ENCODE results near the gene EXOSC10. TPM values are rescaled to one million over a fixed set of nuclear protein-coding genes. Genes with fewer than 3 reads are reported as not detected.

The EXOSC10 gene
- total RNA-seq, 1 donor from 2014 or later, result 62.6 TPM

GRCh38 chr1:11058026-11058425 lies 41.6 kb downstream of the EXOSC10 start:
- DNase-seq (ENCODE audit: extremely low spot score in 2 of 2), result no peak
- Histone ChIP-seq H3K9me3 (no peaks in the 10 kb centered on the region), H3K27ac (no peak overlapping the region), H3K27me3 (no peaks in the 10 kb centered on the region), H3K4me3 (no peak overlapping the region), H3K4me1 (peaks cover 26% of the 10 kb centered on the region), H3K36me3 (peaks cover 0 to 21% of the 10 kb centered on the region in 2 donors)
- no peak for TF ChIP-seq CTCF (IDR thresholded peaks at IDR 0.05)
- no peak for TF ChIP-seq POLR2A (IDR thresholded peaks at IDR 0.05)
- intact Hi-C loops (cut with DNase I), result no loop called here

GRCh38 chr1:11057477-11057876 lies 42.2 kb downstream of the EXOSC10 start:
- TF ChIP-seq CTCF (IDR thresholded peaks at IDR 0.05) (no peak), POLR2AphosphoS5 (IDR thresholded peaks at IDR 0.05; ENCODE audit: insufficient read depth in 1 of 2, low read depth in 1 of 2) (no peak), POLR2A (IDR thresholded peaks at IDR 0.05) (no peak)
- no peak overlapping the region for H3K27ac ChIP-seq
- peaks cover 26% of the 10 kb centered on the region for H3K4me1 ChIP-seq
- no peaks in the 10 kb centered on the region for H3K27me3 ChIP-seq
- no peaks in the 10 kb centered on the region for H3K9me3 ChIP-seq
- peaks cover 0 to 21% of the 10 kb centered on the region in 2 donors for H3K36me3 ChIP-seq
- intact Hi-C loops (cut with DNase I), result no loop called here
- H3K4me3 ChIP-seq, result no peak overlapping the region
- DNase-seq (ENCODE audit: extremely low spot score in 2 of 2), result no peak

GRCh38 chr1:11056504-11056903 lies 43.2 kb downstream of the EXOSC10 start:
- TF ChIP-seq CTCF (IDR thresholded peaks at IDR 0.05) (no peak), POLR2AphosphoS5 (IDR thresholded peaks at IDR 0.05; ENCODE audit: insufficient read depth in 1 of 2, low read depth in 1 of 2) (no peak), POLR2A (IDR thresholded peaks at IDR 0.05) (no peak)
- Histone ChIP-seq H3K4me3 (no peak overlapping the region), H3K9me3 (no peaks in the 10 kb centered on the region), H3K27me3 (no peaks in the 10 kb centered on the region), H3K36me3 (peaks cover 0 to 21% of the 10 kb centered on the region in 2 donors), H3K27ac (no peak overlapping the region), H3K4me1 (peaks cover 25% of the 10 kb centered on the region)
- intact Hi-C loops (cut with DNase I), result no loop called here
- DNase-seq (ENCODE audit: extremely low spot score in 2 of 2), result no peak

GRCh38 chr1:11055676-11056075 lies 44.0 kb downstream of the EXOSC10 start:
- intact Hi-C loops (cut with DNase I), result no loop called here
- TF ChIP-seq POLR2A (IDR thresholded peaks at IDR 0.05) (no peak), POLR2AphosphoS5 (IDR thresholded peaks at IDR 0.05; ENCODE audit: insufficient read depth in 1 of 2, low read depth in 1 of 2) (no peak), CTCF (IDR thresholded peaks at IDR 0.05) (no peak)

GRCh38 chr1:11054666-11055065 lies 45.0 kb downstream of the EXOSC10 start:
- no peak for DNase-seq (ENCODE audit: extremely low spot score in 2 of 2)
- Histone ChIP-seq H3K4me3 (no peak overlapping the region), H3K27ac (no peak overlapping the region), H3K4me1 (peaks cover 13% of the 10 kb centered on the region), H3K27me3 (no peaks in the 10 kb centered on the region), H3K9me3 (no peaks in the 10 kb centered on the region), H3K36me3 (peaks cover 0 to 21% of the 10 kb centered on the region in 2 donors)
- intact Hi-C loops (cut with DNase I), result no loop called here
- TF ChIP-seq POLR2A (IDR thresholded peaks at IDR 0.05), result no peak

More at GRCh38 chr1:11055676-11056075, 44.0 kb downstream of the EXOSC10 start:
- H3K36me3 ChIP-seq, result peaks cover 0 to 21% of the 10 kb centered on the region in 2 donors
- no peaks in the 10 kb centered on the region for H3K27me3 ChIP-seq
- no peaks in the 10 kb centered on the region for H3K9me3 ChIP-seq
- DNase-seq (ENCODE audit: extremely low spot score in 2 of 2), result no peak
- H3K4me1 ChIP-seq, result peaks cover 17% of the 10 kb centered on the region
- no peak overlapping the region for H3K4me3 ChIP-seq
- H3K27ac ChIP-seq, result no peak overlapping the region

GRCh38 chr1:11054181-11054580 lies 45.5 kb downstream of the EXOSC10 start:
- no peak for DNase-seq (ENCODE audit: extremely low spot score in 2 of 2)
- H3K9me3 ChIP-seq, result no peaks in the 10 kb centered on the region
- TF ChIP-seq POLR2AphosphoS5 (IDR thresholded peaks at IDR 0.05; ENCODE audit: insufficient read depth in 1 of 2, low read depth in 1 of 2) (no peak), POLR2A (IDR thresholded peaks at IDR 0.05) (no peak), CTCF (IDR thresholded peaks at IDR 0.05) (no peak)
- H3K4me3 ChIP-seq, result no peak overlapping the region
- no peaks in the 10 kb centered on the region for H3K27me3 ChIP-seq
- intact Hi-C loops (cut with DNase I), result no loop called here
- peaks cover 0 to 21% of the 10 kb centered on the region in 2 donors for H3K36me3 ChIP-seq
- H3K4me1 ChIP-seq, result peaks cover 9% of the 10 kb centered on the region
- H3K27ac ChIP-seq, result no peak overlapping the region
